HT1080 (cell line): ENCODE data around the gene PRR20G. TPM values are rescaled to one million over a fixed set of nuclear protein-coding genes. Genes with fewer than 3 reads are reported as not detected.

ENCODE experiments used
- DNase-seq: peaks from one replicate; pipeline ENCODE4 v3.0.0-alpha.2; 2015; ENCODE audit warnings: low read depth
- small RNA-seq: library from RNA; depleted of rRNA; stranded (forward); fragments of <200 nt; gene quantifications from one replicate; pipeline ENCODE3, GENCODE V24; 2014
- total RNA-seq: library from RNA; depleted of rRNA; stranded (reverse); fragments of >200 nt; shearing (Covaris generic); gene quantifications from 2 replicates; pipeline ENCODE4 v1.2.3, GENCODE V29; 2014; rRNA removed

PRR20G gene
- total RNA-seq, 1 experiment from 2014 or later = not detected

GRCh38 chr3:127235706-127236105 lies 52.1 kb downstream of the PRR20G start:
- DNase-seq = no peak

DNA sequence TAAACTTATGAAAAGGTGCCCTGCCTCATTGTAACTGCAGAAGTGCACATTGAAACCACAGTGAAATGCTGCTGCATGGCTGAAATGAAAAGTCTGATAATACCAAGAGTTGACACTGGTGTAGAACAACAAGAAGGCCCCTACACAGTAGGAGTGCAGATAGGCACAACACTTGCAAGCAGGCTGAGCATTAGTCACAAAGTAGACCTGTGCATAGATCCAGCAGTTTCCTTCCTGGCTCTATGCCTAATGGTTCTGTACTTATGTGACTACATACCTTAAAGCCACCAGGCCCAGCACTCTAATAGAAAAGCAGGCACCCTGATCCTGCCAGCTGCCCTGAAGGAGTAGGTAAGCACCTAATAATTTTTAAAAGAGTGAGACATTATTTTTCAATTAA lies 53.1 kb downstream of the PRR20G start:
- no peak for DNase-seq

Small RNAs within 50 kb of the gene (small RNA-seq; reads per million reads assigned to genes)
- not detected for gene RNU6-1047P

Other genes starting within 250 kb of the PRR20G start
- not detected in 2 replicates for gene PRR23E, start 94.9 kb downstream of the PRR20G start, total RNA-seq